AG04450 (cell line): ENCODE results near the gene KCNK4. TPM values are rescaled to one million over a fixed set of nuclear protein-coding genes. Genes with fewer than 3 reads are reported as not detected.

ENCODE experiments used
- CTCF ChIA-PET: fragments of 300-600, 350-600 bp; formaldehyde crosslinking; extraction: SDS; loops from one replicate; lab custom pipeline; 2022; ENCODE audit warnings: antibody characterized with exemption, inconsistent platforms; lab: Charles Lee
- POLR2A ChIA-PET: fragments of 350-600 bp; formaldehyde crosslinking; extraction: SDS; loops from one replicate; lab custom pipeline; 2021; ENCODE audit warnings: antibody characterized with exemption, inconsistent platforms; lab: Yijun Ruan, JAX
- DNase-seq: peaks from one replicate; pipeline ENCODE4 v3.0.0-alpha.2; 2011; ENCODE audit warnings: low read depth, low spot score
- H3K27ac ChIP-seq: one replicate; pipeline ENCODE4 v1.5.1; 2012; ENCODE audit warnings: low read depth, low read length, control low read depth
- H3K27me3 ChIP-seq: one replicate; pipeline ENCODE4 v1.6.0; 2012; ENCODE audit warnings: low read length; ENCODE audit not compliant: control insufficient read depth, insufficient read depth
- H3K4me3 ChIP-seq: 2 replicates; pipeline ENCODE4 v1.5.1; 2011; ENCODE audit warnings: mild to moderate bottlenecking, low read depth, low read length, control low read depth
- H3K9me3 ChIP-seq: 2 replicates; pipeline ENCODE4 v1.5.1; 2012; ENCODE audit warnings: low read length; ENCODE audit not compliant: control insufficient read depth, insufficient read depth
- CTCF ChIP-seq: IDR thresholded peaks from 2 replicates; pipeline ENCODE4 v1.5.1; 2011; ENCODE audit warnings: low read depth, low read length, control low read depth, inconsistent platforms
- polyA plus RNA-seq: library from polyadenylated mRNA; depleted of rRNA; stranded (reverse); fragments of >200 nt; gene quantifications from 2 replicates; pipeline ENCODE4 v1.2.3, GENCODE V29; 2011

The KCNK4 gene
- polyA plus RNA-seq, 1 experiment = not detected

GRCh38 chr11:64253043-64253442, 38.1 kb upstream of the KCNK4 start:
- no peak overlapping the region for H3K27ac ChIP-seq
- H3K4me3 ChIP-seq = peak overlapping the region; percentile 77
- CTCF ChIA-PET = interaction anchor here (1.0 to 3.9 kb wide), 6 partner anchors 10 to 102 kb away, joined by 3 to 50 read pairs (median 10); partner anchors contain the start of gene CATSPERZ
- DNase-seq = no peak
- no peaks in the 10 kb centered on the region for H3K9me3 ChIP-seq
- TF ChIP-seq CTCF = no peak
- POLR2A ChIA-PET = interaction anchor here (1.4 to 1.5 kb wide), 2 partner anchors 10 to 17 kb away, joined by 8 to 11 read pairs; no protein-coding TSS in a partner anchor
- no peaks in the 10 kb centered on the region for H3K27me3 ChIP-seq

- POLR2A ChIA-PET = no interaction called here
- DNase-seq = no peak
- H3K27me3 ChIP-seq = no peaks in the 10 kb centered on the region
- no peak overlapping the region for H3K27ac ChIP-seq
- CTCF ChIA-PET = interaction anchor here (1.0 to 1.3 kb wide), 2 partner anchors 49 to 51 kb away, joined by 3 to 4 read pairs; no protein-coding TSS in a partner anchor
- no peaks in the 10 kb centered on the region for H3K9me3 ChIP-seq
- TF ChIP-seq CTCF = no peak
- H3K4me3 ChIP-seq = no peak overlapping the region
Observed at GRCh38 chr11:64253481-64253880, 37.6 kb upstream of the KCNK4 start.

GRCh38 chr11:64254326-64254725, 36.8 kb upstream of the KCNK4 start:
- H3K27me3 ChIP-seq = no peaks in the 10 kb centered on the region
- no peaks in the 10 kb centered on the region for H3K9me3 ChIP-seq
- no peak for DNase-seq
- CTCF ChIA-PET = interaction anchor here (1.0 to 1.3 kb wide), 2 partner anchors 50 kb away, joined by 3 to 4 read pairs; no protein-coding TSS in a partner anchor
- H3K4me3 ChIP-seq = no peak overlapping the region
- TF ChIP-seq CTCF = no peak
- POLR2A ChIA-PET = no interaction called here
- no peak overlapping the region for H3K27ac ChIP-seq

GRCh38 chr11:64255135-64256128, 35.7 kb upstream of the KCNK4 start:
- Histone ChIP-seq H3K27ac (no peak overlapping the region), H3K27me3 (no peaks in the 10 kb centered on the region), H3K9me3 (no peaks in the 10 kb centered on the region), H3K4me3 (no peak overlapping the region)
- ChIA-PET CTCF (no interaction called here), POLR2A (interaction anchor here (1.4 kb wide), 1 partner anchor 10 kb away, joined by 9 read pairs; no protein-coding TSS in a partner anchor)
- TF ChIP-seq CTCF = no peak
- no peak for DNase-seq
